NCI-H460 (cell line): ENCODE results near the gene OGFOD2. TPM values are rescaled to one million over a fixed set of nuclear protein-coding genes. Genes with fewer than 3 reads are reported as not detected.

ENCODE experiments used
- DNase-seq: peaks from one replicate; pipeline ENCODE4 v3.0.0-alpha.2; 2016; ENCODE audit warnings: low read depth; ENCODE audit errors: extremely low read depth
- total RNA-seq: library from RNA; depleted of rRNA; stranded (reverse); fragments of >200 nt; shearing (Covaris generic); gene quantifications from 2 replicates; pipeline ENCODE4 v1.2.3, GENCODE V29; 2014

The OGFOD2 gene
- total RNA-seq, 1 experiment from 2014 or later, result 21.0 TPM

DNA sequence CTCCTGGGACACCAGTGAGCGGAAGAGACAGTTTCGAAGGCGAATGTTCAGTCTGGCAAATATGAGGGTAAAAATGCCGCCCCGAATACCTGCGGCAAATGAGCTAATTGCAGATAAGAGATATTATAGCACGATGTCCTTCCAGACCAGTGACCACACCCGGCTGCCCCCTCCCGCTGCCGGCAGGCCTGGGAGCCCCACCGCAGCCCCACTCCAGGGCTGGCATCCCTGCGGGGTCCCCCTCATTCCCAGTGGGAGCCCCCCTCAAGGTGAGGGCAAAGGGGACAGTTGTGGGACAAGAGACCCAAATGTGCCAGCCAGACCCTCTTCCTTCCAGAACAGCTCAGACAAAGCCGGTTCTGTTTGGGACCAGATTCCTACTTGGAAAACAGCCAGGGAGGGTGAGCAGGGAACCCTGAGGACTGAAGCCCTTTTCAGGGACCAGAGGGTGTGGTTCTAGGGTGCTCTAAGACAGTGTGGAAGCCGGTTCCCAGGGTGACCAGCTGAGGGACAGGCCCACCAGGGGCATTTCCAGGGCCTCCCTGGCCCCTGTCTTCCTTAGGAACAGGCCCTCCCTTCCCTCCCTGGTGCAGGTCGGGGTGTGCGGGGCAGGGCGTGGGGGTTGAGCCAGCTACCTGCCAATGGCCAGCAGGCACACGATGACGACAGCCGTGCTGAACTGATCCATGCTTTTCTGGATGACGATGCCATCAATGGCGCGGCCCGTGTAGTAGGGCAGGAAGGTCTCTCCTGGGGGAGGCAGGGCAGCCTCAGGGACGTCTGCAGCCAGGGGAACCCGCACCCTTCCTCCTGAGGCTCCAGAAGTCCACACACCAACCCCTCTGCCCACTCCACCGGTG, 25.0 kb upstream of the OGFOD2 start:
- DNase-seq, result no peak

DNA sequence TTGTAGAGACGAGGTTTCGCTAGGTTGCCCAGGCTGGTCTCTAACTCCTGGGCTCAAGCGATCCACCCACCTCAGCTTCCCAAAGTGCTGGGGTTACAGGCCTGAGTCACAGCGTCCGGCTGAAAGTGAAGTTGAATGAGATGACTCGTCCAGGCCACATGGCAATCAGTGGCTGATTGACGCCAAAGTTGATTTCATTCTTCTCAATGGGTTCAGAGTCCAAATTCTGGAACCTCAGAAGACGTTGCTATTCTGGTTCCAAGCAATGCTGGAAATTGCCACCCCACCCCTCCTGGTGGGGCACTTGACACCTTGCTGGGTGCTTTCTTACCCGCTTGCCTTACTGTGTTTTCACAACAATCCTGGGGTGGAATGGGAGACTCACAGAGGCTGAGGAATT, 23.6 kb upstream of the OGFOD2 start:
- DNase-seq, result no peak

DNA sequence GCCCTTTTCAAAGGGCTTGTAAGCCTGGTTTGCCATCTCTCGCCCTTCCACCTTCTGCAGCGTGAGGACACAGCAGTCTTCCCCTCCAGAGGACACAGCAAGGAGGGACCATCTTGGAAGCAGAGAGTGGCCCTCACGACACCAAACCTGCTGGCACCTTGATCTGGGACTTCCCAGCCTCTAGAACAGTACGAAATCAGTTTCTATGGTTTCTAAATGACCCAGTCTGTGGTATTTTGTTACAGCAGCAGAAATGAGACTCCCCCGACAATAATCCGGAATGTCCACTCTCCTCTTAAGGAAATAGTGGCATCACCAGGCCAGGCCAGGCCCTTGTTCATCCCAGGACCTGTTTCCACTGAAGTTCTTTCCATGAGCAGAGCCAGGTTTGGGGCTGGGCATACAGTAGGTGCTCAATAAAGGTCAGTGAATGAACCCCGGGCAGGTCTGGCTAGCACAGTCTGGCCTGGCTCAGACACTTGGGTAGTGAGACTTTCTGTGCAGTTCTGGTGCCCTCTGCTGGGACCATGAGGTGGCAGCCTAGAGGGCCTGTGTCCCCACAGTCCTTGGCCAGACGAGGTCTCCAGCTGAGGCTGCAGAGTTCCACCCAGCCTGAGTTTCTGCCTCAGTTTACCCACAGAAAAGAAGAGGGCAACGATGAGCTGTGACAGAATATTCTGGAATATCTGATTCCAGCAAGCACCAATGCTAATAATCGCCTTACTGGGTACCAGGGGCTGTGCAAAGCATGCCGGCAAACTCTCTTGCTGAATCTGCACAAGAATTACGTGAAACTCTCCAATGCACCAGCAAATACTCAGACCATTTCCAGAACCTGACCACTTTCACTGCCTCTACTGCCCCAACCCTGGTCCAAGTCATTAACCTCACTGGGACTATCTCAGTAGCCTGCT, 22.8 kb upstream of the OGFOD2 start:
- peak; percentile 82 for DNase-seq

DNA sequence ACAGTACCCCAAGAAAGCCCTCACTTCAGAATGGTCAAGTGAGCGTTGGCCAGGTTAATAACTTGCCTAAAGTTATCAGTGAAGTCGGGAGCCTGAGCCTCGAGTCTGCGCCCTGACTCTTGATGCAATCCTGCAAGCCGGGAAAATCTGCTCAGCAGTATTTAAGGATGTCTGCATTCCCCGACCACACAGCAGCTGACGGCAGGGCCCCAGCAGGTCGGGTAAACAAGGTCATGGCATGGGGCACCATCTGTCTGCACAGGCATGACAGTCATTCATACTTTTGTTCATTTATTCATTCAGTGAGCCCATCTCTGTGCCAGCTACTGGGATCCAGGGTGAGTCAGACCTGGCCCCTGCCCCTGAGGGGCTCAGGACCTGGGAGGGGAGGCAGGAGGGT, 19.9 kb upstream of the OGFOD2 start:
- DNase-seq, result no peak

DNA sequence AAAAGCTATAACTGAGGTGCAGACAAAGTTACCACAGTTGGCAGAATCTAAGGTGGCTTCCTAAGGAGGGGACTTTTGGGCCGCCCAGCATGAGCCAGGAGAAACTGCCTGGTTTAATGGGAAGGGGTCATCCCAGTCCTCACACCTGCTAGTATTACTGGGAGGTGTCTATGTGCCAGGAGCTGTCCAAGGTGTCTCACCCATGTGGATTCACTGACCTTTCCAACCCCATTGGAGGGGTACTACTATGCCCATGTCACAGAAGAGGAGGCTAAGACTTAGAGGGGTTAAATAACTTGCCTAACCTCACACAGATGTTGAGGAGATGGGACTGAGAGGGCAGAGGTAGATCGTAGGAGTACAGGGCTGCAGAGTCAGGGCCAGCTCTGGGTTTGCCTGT, 19.0 kb upstream of the OGFOD2 start:
- no peak for DNase-seq

DNA sequence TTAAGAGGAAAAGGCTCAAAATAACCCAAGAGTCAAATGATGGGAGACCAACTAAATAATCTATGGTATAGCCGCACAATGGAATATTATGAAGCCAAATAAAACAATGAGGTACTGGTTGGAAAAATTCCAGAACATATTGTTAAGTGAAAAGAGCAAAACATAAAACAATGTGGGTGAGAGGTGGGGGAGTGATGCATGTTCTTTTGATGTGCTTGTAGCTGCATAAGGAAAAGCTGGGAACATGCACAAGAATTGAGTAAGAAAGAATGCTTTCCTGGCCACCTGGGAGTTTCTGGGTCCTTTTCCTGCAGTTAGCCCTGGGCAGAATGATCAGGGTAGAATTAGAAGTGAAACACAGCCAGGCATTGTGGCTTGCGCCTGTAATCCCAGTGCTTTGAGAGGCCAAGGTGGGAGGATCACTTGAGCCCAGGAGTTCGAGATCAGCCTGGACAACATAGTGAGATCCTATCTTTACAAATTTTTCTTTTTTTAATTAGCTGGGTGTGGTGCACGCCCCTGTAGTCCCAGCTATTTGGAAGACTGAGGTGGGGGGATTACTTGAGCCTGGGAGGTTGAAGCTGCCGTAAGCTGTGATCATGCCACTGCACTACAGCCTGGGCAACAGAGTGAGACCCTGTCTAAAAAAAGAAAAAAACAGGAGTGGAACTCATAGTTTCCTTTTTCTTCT, 16.7 kb upstream of the OGFOD2 start:
- DNase-seq, result no peak

DNA sequence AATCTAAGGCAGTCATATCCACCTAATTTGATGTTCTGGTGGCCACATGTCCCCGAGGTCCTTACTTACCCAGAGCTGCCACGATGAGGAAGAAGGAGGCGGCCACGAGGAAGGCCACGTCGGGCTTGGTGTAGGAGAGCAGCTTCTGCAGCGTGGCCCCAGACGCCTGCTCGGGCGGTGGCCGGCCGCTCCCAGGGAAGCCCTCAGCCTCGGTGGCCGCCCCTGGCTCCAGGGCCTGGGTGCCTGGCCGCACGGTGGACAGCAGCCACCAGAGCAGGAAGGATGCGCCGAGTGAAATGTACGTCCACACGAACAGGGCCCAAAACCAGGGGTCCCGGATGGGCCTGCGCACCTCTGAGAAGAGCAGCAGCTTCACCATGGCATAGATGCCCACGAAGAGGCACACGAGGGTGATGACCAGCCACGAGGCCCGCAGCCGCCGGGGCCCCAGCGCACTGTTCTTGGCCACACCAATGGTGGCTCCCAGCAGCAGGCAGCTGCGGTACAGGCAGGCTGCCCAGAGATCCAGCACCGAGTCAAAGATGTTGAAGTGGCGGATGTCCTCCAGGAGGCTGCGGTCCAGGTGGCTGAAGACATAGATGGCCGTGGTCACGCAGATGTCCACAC, 15.4 kb upstream of the OGFOD2 start:
- DNase-seq, result no peak

DNA sequence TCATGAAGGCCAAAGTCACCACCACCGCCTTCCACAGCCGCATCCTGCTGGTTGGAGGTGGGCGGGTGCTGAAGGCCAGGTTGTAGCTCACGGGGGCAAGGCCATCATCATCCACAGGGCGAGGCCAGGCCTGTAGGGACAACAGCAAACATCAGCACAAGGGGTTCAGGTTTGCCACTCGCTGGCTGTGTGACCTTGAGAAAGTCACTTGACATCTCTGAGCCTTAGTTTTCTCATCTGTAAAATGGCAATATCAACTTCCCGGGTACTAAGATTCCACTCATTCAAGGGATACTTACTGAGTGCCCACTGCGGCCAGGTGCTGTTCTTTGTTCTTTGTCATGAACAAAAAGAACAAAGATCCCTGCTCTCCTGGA, 14.9 kb upstream of the OGFOD2 start:
- no peak for DNase-seq

DNA sequence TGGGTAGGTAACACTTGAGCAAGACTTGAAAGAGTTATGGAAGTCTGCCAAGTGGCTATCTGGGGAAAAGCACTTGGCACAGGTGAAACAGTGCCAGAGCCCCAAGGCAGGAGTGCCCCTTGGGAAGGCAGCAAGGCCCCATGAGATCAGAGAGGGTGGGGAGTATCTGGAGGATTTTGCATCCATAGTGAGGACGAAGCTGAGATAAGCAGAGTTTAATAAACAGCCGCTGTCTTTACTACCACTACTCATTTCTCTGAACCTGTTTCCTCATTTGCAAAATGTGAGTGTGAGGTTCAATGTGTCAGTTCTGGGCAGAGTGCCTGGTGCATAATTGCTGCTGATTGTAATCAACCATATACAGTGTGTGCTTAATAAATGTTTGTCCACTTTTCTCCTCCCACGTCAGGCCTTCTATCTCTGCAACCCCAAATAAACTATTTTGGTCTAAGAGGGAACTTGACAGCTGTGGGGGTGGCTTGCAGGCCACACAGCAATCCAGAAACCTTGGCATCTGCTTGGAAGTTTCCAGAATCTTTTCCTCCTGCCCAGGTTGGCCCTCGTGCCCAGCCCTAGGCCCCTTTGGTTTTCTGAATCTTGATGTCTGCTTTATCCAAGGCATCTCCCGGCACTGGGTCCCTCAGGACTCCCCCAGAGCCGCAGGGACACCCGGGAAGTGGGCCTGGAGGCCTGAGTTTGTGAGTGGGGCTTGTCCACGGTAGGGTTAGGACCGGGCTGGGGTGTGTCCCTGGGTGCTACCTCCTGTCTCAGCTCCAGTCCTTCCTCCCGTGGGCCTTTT, 13.3 kb upstream of the OGFOD2 start:
- no peak for DNase-seq

DNA sequence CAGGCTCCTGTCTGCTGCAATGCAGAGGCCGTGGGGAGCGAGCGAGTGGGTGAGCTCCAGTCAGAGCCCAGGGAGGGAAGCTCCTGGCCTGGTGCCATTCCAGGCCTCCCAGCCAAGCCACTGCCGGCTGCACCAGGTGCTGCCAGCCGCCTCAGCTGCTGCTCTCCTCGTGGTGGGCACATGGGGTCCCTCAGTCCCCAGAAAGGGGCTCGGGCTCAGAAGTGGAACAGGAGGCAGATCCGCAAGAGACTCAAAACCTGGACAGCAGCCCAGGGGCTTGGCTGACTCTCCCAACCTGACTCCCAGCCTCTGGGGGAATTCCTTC, 11.1 kb upstream of the OGFOD2 start:
- no peak for DNase-seq

DNA sequence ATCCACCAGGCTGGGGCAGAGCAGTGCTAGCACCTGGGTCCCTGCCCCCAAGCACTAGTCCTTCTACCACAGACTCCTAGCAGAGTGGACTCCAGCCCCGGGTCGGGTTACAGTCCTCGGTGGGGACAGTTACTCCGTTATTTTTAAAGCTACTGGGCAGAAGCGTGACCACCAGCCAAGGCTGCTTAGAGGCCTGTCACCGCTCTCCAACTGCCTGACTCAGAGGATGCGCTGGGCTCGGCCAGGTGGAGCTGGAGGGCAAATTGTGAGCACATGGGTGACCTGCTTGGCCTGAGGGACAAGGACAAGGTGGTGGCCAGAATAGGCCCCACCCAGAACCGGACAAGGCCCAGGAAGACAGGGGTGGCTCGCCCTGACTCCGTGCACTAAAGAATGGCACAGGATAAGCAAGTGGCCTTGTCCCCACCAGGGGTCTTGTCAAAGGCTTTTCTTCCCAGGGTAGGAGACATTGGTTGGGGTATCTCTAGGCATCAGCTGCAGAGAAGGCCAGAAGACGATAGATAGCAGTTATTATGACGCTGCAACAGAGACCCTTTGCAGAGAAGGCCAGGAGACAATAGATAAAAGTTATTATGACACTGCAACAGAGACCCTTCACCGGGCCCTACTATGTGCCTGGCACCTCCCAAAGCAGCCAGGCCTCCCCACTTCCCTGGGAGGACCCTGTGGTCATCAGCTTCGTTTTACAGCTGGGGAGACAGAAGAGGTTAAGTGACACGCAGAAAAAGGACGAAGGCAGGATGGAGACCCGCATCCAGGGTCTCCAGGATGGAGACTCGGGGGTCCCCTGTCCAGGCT, 10.4 kb upstream of the OGFOD2 start:
- no peak for DNase-seq

DNA sequence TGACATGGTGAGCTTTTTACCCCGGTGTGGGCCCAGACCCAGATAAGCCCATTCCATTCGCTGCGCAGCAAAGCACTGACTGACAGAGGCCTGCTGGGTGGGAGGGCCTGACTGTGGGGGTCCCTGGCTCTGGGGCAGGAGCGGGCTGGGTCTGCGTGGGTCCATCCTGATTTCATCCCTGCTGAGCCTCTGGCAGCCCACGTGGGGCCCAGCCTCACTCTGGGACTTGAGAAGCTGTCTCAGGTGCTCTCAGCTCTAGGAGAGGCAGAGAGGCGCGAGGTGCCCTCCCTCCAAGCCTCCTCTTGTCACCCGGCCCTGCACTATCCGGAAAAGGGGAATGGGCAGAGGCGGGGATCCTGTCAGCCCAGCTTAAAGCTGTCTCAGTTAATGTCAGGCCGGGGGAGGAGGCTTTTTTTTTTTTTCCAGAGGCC, 9.7 kb upstream of the OGFOD2 start:
- no peak for DNase-seq

DNA sequence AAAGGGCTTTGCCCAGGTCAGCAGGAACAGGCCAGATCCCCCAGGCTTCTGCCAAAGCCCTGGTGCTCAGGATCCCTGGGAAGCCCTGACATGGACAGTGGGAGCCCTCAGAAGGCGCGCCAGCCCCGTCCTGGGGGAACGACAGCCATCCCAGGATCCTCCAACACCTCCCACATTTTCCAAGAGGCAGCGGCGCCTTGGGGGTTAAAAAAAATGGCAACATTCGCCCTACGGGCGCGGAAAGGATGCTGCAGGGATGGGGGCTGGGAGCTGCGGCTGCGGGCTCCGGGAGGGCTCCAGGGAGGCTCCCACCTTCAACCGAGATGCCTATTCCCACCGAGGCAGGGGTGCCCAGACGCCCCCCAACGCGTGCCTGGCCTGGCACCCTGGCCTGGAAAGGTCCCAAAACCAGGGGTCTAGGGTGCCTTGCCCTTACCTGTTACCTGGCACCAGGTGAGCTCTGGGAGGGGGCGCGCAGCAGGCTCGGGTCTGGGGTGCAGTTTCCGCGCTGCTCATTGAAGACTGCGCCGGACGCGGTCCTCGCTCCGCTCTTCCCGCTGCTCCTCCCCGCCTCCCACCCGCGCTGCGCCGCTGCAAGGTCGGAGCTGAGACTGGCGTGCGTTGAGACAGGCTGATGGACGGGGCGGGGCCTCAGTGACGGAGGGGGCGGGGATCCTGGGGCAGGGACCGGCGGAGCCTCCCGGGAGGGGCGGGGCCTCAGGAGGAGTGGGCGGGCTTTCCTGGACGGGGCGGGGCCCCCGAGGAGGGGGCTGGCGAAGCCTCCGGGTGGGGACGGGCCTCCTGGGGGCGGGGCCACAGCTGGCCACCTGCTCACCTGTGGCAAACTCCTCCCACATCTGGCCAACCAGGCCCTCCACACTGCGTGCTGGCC, 8.9 kb upstream of the OGFOD2 start, which contains the start of gene ABCB9:
TSS of gene ABCB9 (minus strand) at position 613 of the 892 bp plus-strand sequence. CDS start 6,228 bp downstream, outside the sequence.
- peak; percentile 92 for DNase-seq

DNA sequence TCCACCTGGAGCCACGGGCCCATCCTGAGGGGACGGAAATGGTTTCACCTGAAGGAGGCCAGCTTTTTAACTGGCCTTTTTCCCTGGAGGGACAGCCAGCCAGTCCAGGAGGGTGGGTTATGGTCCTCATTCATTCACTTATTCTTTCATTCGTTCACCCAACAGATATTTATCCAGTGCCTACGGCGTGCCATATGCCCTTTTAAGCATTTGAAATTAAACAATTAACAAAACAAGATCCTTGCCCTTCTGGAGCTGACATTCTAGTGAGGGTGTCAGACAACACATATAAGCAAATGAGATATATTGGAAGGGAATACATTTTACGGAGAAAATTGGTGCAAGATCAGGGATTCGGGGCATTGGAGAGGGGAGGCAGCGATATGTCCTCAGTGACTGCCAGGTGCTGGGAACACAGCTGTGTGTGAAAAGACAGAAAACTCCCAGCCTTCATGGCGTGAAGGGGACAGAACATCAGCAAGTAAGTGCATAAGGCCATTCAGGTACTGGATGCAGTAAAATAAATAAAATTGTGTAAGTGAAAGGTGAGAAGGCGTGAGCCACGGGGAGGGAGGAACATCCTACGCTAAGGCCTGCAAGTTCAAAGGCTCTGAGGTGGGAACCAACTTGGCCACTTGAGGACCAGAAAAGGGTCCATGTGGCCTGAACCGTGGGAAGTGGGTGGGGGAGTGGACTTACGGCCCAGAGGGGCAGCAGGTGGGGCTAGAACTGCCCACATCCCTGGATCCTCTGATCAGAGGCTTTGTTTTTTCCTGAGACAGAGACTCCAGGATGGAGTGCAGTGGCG, 8.1 kb upstream of the OGFOD2 start:
- DNase-seq, result no peak

DNA sequence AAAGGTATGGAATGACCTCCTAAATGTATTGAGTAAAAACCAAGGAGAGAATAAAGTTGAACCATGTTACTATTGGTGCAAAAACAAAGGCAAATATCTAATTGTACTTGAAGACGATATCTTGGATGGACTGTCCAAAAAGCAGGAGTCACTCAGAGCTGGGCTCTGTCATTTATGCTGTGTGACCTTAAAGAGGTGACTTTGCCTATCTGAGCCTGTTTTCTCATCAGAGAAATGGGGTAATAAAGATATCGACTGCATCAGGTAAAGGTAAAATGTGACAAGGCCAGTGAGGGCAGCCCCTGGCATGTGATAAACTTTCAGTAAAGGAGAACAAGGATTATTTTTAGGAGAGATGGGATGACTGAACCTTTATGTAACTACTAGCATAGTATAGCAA, 6.9 kb upstream of the OGFOD2 start:
- DNase-seq, result no peak

DNA sequence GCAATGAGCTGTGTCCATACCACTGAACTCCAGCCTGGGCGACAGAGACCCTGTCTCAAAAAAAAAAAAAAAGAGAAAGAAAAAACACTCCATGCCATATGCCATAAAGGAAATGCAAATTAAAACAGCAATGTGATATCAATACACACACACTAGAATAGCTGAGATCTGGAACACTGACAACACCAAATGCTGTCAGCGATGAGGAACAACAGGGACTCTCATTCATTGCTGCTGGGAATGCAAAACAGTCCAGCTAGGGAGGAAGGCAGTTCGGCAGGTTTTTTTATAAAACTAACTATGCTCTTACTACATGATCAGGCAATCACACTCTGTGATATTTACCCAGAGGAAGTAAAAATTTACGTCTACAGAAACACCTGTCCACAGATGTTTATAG, 5.4 kb upstream of the OGFOD2 start:
- no peak for DNase-seq

DNA sequence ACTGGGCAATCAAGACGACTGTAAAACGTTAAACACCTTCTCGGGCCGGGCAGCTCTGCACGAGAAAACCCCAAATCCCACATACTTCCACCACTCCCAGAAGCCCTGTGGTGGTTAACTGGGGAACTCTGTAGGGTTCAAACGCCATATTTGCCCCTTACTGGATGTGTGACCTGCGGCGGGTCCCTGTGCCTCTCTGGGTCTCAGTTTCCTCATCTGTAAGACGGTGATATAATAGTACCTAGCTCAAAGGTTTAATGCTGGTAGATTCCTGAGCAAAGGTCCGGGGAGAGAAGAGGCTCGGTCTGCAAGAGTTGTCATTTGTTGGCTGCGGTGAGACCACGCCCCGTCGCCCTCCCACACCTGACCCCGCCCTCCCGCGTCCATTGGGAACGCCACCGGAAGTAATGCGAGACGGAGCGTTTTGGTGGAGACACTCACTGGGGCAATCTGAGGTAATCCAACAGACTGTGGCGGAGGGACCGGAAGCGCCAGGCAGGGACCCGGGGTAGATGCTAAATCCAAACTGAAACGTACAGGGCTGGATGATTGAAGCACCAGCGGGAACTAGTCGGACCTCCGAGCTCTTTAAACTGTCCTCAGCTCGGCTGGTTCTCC, 661 bp upstream of the OGFOD2 start:
- DNase-seq, result peak; percentile 98
